Endothelial cell of hepatic sinusoid (primary cell): ENCODE data around the gene DAB1.

ENCODE experiments used
- in situ Hi-C: cut with HindIII; loops from 2 replicates; pipeline ENCODE4 v1.10.0; 2017; ENCODE audit warnings: low sequenced_read_pairs

Gene DAB1

GRCh38 chr1:57423656-57424211 lies at the start of gene DAB1:
DAB1 (minus strand) TSS chr1:57424060; CDS start chr1:57291030, 133,030 bp downstream.
- in situ Hi-C loops = no loop called here

- in situ Hi-C loops = no loop called here
Measured at GRCh38 chr1:57473448-57473847, 49.6 kb upstream of the DAB1 start.

GRCh38 chr1:57471995-57472394 lies 48.1 kb upstream of the DAB1 start:
- in situ Hi-C loops = no loop called here

- in situ Hi-C loops = no loop called here
Measured at GRCh38 chr1:57470036-57470435, 46.2 kb upstream of the DAB1 start.

- in situ Hi-C loops = loop anchor here (5.0 kb wide), 1 partner anchor 48 kb away; no protein-coding TSS in a partner anchor
Measured at GRCh38 chr1:57468641-57469523, 45.0 kb upstream of the DAB1 start.

- in situ Hi-C loops = loop anchor here (5.0 kb wide), 1 partner anchor 49 kb away; no protein-coding TSS in a partner anchor
Measured at GRCh38 chr1:57467830-57468229, 44.0 kb upstream of the DAB1 start.

GRCh38 chr1:57464756-57465155 lies 40.9 kb upstream of the DAB1 start:
- in situ Hi-C loops = loop anchor here (5.0 kb wide), 1 partner anchor 53 kb away; no protein-coding TSS in a partner anchor

GRCh38 chr1:57463343-57463742 lies 39.5 kb upstream of the DAB1 start:
- in situ Hi-C loops = no loop called here

GRCh38 chr1:57461405-57461804 lies 37.5 kb upstream of the DAB1 start:
- in situ Hi-C loops = no loop called here

- in situ Hi-C loops = no loop called here
Measured at GRCh38 chr1:57451516-57451915, 27.7 kb upstream of the DAB1 start.

- in situ Hi-C loops = no loop called here
Measured at GRCh38 chr1:57450981-57451380, 27.1 kb upstream of the DAB1 start.

GRCh38 chr1:57447551-57447950 lies 23.7 kb upstream of the DAB1 start:
- in situ Hi-C loops = no loop called here

- in situ Hi-C loops = no loop called here
Measured at GRCh38 chr1:57443004-57443403, 19.1 kb upstream of the DAB1 start.

- in situ Hi-C loops = no loop called here
Measured at GRCh38 chr1:57440096-57440495, 16.2 kb upstream of the DAB1 start.

- in situ Hi-C loops = no loop called here
Measured at GRCh38 chr1:57431400-57431799, 7.5 kb upstream of the DAB1 start.

GRCh38 chr1:57424231-57425027 lies 569 bp upstream of the DAB1 start:
- in situ Hi-C loops = no loop called here

GRCh38 chr1:57423135-57423655 lies 665 bp downstream of the DAB1 start:
- in situ Hi-C loops = no loop called here

GRCh38 chr1:57422271-57423134 lies 1.4 kb downstream of the DAB1 start:
- in situ Hi-C loops = no loop called here

GRCh38 chr1:57421806-57422205 lies 2.1 kb downstream of the DAB1 start:
- in situ Hi-C loops = no loop called here
